Karpas-422 (cell line): ENCODE results near the gene WBP4. TPM values are rescaled to one million over a fixed set of nuclear protein-coding genes. Genes with fewer than 3 reads are reported as not detected.

Experiments used
- DNase-seq: peaks from one replicate; pipeline ENCODE4 v3.0.0-alpha.2; 2015
- H2AFZ ChIP-seq: fragments of 200-600 bp; sonication (generic); 2 replicates; pipeline ENCODE4 v1.6.1; 2014; ENCODE audit warnings: antibody characterized with exemption, low read length, mixed read lengths
- H3K27ac ChIP-seq: fragments of 200-600 bp; sonication (generic); 2 replicates; pipeline ENCODE4 v1.5.1; 2014; ENCODE audit warnings: mild to moderate bottlenecking, low read length, moderate library complexity
- H3K27me3 ChIP-seq: fragments of 200-600 bp; sonication (generic); 2 replicates; pipeline ENCODE4 v1.6.1; 2014; ENCODE audit warnings: low read length, mixed read lengths
- H3K36me3 ChIP-seq: fragments of 200-600 bp; sonication (generic); 2 replicates; pipeline ENCODE4 v1.6.1; 2014; ENCODE audit warnings: low read length, mixed read lengths; ENCODE audit not compliant: insufficient read depth
- H3K4me1 ChIP-seq: fragments of 200-600 bp; sonication (generic); 2 replicates; pipeline ENCODE4 v1.6.1; 2014; ENCODE audit warnings: mild to moderate bottlenecking, low read length, mixed read lengths
- H3K4me2 ChIP-seq: fragments of 200-600 bp; sonication (generic); 2 replicates; pipeline ENCODE4 v1.6.1; 2014; ENCODE audit warnings: low read length, low read depth, mild to moderate bottlenecking; ENCODE audit not compliant: poor library complexity, severe bottlenecking
- H3K4me3 ChIP-seq: fragments of 200-600 bp; sonication (generic); 2 replicates; pipeline ENCODE4 v1.5.1; 2014; ENCODE audit warnings: mild to moderate bottlenecking, antibody characterized with exemption, low read length, mixed read lengths
- H3K79me2 ChIP-seq: fragments of 200-600 bp; sonication (generic); 2 replicates; pipeline ENCODE4 v1.6.1; 2014; ENCODE audit warnings: mild to moderate bottlenecking, low read length, mixed read lengths
- H3K9ac ChIP-seq: fragments of 200-600 bp; sonication (generic); 2 replicates; pipeline ENCODE4 v1.6.0; 2014; ENCODE audit warnings: low read length
- H3K9me2 ChIP-seq: fragments of 200-600 bp; sonication (generic), shearing (Covaris generic); replicated peaks from 2 replicates; pipeline ENCODE4 v1.6.0; 2014; ENCODE audit warnings: mild to moderate bottlenecking, low read length, moderate library complexity; ENCODE audit not compliant: insufficient read depth
- H3K9me3 ChIP-seq: fragments of 300-700, 200-600 bp; sonication (generic); 2 replicates; pipeline ENCODE4 v1.6.1; 2014; ENCODE audit warnings: low read length, mixed read lengths
- H4K20me1 ChIP-seq: fragments of 200-600 bp; sonication (generic); 2 replicates; pipeline ENCODE4 v1.6.1; 2014; ENCODE audit warnings: mild to moderate bottlenecking, antibody characterized with exemption, low read length, low read depth; ENCODE audit not compliant: insufficient read depth
- total RNA-seq: library from RNA; depleted of rRNA; stranded (reverse); fragments of >200 nt; shearing (Covaris generic); gene quantifications from 2 replicates; pipeline ENCODE4 v1.2.3, GENCODE V29; 2014; ENCODE audit warnings: low replicate concordance

The WBP4 gene
- total RNA-seq, 1 experiment from 2014 or later = 4.5 TPM

DNA sequence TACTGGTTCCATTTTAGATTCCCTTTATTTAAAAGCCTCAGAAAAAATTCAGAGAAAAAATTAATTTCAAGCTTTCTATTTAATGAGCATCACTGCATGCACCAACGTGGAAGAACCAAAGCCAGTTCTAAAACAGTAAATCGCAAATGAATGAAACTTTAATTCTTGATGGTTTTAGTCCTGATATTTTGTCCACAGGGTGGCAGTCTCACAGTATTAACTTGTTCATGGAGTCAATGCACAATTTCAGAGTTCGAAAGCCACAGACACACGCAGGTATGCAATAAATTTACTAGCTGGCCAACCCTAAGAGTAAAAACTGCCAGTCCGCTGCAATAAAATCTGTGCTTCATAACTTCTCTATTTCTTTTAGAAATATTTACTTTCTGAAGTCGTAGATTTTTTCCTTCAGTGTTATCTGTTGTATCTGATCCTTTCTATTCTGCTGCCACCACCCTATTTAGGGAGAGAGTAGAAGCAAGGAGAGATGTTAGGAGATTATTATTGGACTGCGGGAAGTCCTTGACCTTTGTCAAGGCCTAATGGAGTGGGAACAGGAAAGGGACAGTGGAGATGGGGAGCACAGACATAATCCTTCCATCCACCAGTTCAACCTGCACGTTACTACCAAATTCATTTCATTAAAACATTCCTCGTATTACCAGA, 7.0 kb upstream of the WBP4 start:
- H3K27ac ChIP-seq = no peak overlapping the region
- no peak overlapping the region for H3K9ac ChIP-seq
- no peak overlapping the region; the same call in 1 of the 2 replicates for H3K4me3 ChIP-seq
- peak; percentile 85 for DNase-seq
- no peaks in the 10 kb centered on the region for H3K9me3 ChIP-seq
- no peaks in the 10 kb centered on the region for H3K79me2 ChIP-seq
- H3K4me2 ChIP-seq = peak overlapping the region; percentile 51
- no peaks in the 10 kb centered on the region for H4K20me1 ChIP-seq
- H3K4me1 ChIP-seq = peaks cover 22% of the 10 kb centered on the region
- 0 out of 2 replicates have a peak overlapping the region, but pooled peaks have one; percentile 23 for H2AFZ ChIP-seq
- no peaks in the 10 kb centered on the region for H3K36me3 ChIP-seq
- H3K9me2 ChIP-seq = no peaks in the 10 kb centered on the region
- no peaks in the 10 kb centered on the region for H3K27me3 ChIP-seq

DNA sequence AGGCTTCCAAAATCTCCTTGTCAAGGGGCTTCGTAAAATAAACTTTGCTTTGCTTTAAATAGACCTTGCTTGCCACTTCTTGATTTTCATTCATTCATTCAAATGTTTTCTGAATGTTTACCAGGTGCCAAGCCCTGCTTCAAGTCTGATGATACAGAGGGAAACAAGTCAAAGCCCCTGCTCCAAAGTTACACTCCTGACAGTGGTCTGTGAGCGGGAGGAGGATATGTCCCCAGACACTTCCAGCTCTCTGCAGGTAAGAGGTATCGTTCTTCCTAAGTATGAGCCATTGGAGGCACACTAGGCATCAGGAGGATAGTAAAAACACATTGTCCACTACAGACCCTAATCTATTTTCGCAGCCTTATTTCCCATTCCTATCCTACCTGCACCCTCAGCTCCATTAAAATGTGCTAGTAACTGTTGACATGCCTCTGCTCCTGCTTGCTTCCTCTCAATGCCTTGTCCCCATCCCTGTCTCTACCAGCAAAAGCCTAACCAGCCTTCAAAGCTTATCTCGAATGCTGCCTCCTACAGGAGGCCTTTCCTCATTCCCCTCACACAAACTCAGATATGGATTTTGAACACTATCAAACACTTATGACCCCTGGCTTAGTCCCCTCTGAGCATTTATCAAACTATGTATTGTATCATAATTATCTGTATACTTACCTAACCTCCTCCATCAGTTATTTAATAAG, 6.2 kb upstream of the WBP4 start:
- H3K9me2 ChIP-seq = no peaks in the 10 kb centered on the region
- H3K4me2 ChIP-seq = peak overlapping the region; percentile 51
- H3K27me3 ChIP-seq = no peaks in the 10 kb centered on the region
- peak; percentile 49 for DNase-seq
- H4K20me1 ChIP-seq = no peaks in the 10 kb centered on the region
- 0 out of 2 replicates have a peak overlapping the region, but pooled peaks have one; percentile 23 for H2AFZ ChIP-seq
- peaks cover 28% of the 10 kb centered on the region for H3K4me1 ChIP-seq
- no peaks in the 10 kb centered on the region for H3K36me3 ChIP-seq
- no peak overlapping the region for H3K27ac ChIP-seq
- no peaks in the 10 kb centered on the region for H3K9me3 ChIP-seq
- H3K79me2 ChIP-seq = no peaks in the 10 kb centered on the region
- no peak overlapping the region for H3K9ac ChIP-seq
- H3K4me3 ChIP-seq = no peak overlapping the region; the same call in 1 of the 2 replicates

DNA sequence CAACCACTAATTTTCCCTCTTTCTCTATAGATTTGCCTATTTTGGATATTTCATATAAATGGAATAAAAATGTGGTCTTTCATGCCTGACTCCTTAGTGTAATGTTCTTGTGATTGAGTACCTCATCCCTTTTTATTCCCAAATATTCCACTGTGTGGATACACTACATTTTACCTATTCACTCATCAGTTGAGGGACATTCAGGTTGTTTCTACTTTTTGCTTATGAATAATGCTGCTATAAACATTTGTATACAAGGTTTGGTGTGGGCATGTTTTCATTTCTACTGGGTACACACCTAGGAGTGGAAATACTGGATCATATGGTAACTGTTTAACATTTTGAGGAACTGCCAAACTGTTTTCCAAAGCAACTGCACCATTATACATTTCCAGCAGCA, 5.1 kb upstream of the WBP4 start:
- Histone ChIP-seq H3K9me2 (no peaks in the 10 kb centered on the region), H3K27ac (no peak overlapping the region), H4K20me1 (no peaks in the 10 kb centered on the region), H3K4me1 (peaks cover 28% of the 10 kb centered on the region), H3K9ac (no peak overlapping the region), H3K9me3 (no peaks in the 10 kb centered on the region), H2AFZ (no peak overlapping the region), H3K79me2 (no peaks in the 10 kb centered on the region), H3K27me3 (no peaks in the 10 kb centered on the region), H3K4me2 (no peak overlapping the region), H3K4me3 (no peak overlapping the region), H3K36me3 (no peaks in the 10 kb centered on the region)
- DNase-seq = no peak

DNA sequence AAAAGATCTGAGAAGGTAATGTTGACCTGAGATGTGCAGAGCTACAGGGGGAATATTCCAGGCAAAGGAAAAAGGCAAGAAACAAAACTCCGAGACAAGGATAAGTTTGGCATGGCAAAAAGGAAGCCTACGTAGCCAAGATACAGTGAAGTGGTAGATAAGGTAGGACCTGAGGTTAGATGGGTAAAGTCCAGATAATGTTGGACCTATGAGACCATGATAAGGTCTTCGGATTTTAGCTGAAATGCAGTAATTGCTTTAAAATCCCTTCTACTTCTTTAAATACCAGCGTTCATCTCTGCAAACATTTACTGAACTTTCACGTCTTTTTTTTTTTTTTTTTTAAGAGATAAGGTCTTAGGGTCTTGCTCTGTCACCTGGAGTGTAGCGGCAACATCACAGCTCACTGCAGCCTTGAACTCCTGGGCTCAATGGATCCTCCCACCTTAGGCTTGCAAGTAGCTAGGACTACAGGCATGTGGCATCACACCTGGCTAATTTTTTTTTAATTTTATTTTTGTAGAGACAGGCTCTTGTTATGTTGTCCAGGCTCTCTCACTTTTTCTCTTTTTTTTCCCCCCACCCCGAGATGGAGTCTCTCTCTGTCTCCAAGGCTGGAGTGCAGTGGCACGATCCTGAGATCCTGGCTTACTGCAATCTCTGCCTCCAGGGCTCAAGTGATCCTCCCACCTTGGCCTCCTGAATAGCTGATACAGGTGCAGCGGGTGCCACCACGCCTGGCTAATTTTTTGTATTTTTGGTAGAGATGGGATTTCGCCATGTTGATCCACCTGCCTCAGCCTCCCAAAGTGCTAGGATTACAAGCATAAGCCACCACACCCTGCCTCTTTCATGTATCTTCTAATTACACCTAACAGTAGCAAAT, 4.2 kb upstream of the WBP4 start:
- Histone ChIP-seq H3K36me3 (no peaks in the 10 kb centered on the region), H3K27me3 (no peaks in the 10 kb centered on the region), H3K9me2 (no peaks in the 10 kb centered on the region), H3K4me1 (peaks cover 29% of the 10 kb centered on the region), H3K27ac (no peak overlapping the region), H3K4me3 (no peak overlapping the region), H3K9me3 (no peaks in the 10 kb centered on the region), H3K79me2 (peaks cover 1% of the 10 kb centered on the region; the same call in 1 of the 2 replicates), H3K4me2 (no peak overlapping the region), H4K20me1 (no peaks in the 10 kb centered on the region), H2AFZ (no peak overlapping the region), H3K9ac (no peak overlapping the region)
- peak; percentile 29 for DNase-seq

DNA sequence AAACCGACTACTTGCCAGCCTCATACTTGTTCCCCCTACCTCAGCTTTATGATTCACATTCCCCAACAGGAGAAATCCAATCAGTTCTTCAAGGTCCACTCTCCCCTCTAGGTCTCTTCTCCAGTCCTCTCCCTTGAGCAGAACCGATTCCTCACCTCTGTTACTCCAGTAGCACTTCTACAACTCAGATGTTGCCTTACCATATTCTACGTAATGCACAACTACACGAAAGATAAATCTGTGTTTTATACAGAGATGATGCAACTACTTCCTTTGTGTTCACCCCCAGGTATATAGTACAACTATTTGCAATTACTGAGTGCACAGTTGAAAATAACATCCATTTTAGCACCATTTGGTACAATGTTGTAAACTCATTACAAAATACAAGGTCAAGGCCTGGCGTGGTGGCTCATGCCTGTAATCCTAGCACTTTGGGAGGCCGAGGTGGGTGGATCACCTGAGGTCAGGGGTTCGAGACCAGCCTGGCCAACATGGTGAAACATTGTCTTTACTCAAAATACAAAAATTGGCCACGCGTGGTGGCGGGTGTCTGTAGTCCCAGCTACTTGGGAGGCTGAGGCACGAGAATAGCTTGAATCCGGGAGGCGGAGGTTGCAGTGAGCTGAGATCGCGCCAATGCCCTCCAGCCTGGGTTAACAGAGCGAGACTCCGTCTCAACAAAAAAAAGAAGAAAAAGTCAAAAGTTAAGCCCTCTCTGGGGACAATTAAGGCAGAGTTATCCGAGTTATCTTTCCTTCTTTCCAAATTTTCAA, 2.8 kb upstream of the WBP4 start:
- H4K20me1 ChIP-seq = no peaks in the 10 kb centered on the region
- H3K9me3 ChIP-seq = no peaks in the 10 kb centered on the region
- H3K9ac ChIP-seq = no peak overlapping the region
- H3K4me1 ChIP-seq = peaks cover 39% of the 10 kb centered on the region
- peak; percentile 41 for DNase-seq
- H3K36me3 ChIP-seq = no peaks in the 10 kb centered on the region
- no peak overlapping the region for H2AFZ ChIP-seq
- peaks cover 15% of the 10 kb centered on the region for H3K79me2 ChIP-seq
- no peaks in the 10 kb centered on the region for H3K9me2 ChIP-seq
- no peaks in the 10 kb centered on the region for H3K27me3 ChIP-seq
- H3K4me2 ChIP-seq = no peak overlapping the region
- H3K27ac ChIP-seq = no peak overlapping the region
- no peak overlapping the region for H3K4me3 ChIP-seq

DNA sequence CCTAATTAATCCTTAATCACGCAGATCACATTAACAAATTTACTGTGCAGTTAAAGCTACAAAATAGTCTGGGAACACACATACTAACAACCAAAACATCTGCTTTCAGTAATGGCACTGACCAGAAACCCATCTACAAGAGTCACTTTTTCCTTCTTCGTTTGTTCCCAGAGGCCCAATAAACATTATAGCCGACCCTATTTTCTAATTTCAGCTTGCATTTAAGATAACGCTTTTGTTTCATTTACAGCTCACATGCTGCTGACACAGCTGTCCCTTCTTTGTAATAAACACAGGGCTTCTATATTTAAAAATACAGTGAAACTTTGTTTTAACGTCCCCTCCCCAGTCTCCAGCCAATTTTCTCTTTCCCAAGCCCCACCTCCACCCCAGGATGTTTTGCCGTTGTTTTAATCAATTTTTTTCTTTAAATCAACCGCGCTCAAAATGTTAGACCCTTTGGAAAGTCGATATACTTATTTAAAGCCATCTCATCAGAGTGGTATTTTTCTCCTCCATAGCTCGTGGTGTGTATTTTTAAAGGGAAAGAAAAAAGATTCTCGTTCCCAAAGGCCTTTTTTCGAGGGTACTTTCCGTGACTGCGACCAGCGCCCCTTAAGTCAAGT, 1.7 kb upstream of the WBP4 start:
- Histone ChIP-seq H3K9me3 (no peaks in the 10 kb centered on the region), H3K79me2 (peaks cover 26% of the 10 kb centered on the region), H4K20me1 (no peaks in the 10 kb centered on the region), H3K27ac (no peak overlapping the region), H3K4me3 (peak overlapping the region; percentile 83), H3K9me2 (no peaks in the 10 kb centered on the region), H3K4me1 (peaks cover 37% of the 10 kb centered on the region), H3K27me3 (no peaks in the 10 kb centered on the region), H3K4me2 (peak overlapping the region; percentile 88), H2AFZ (peak overlapping the region; percentile 89), H3K36me3 (peaks cover 6% of the 10 kb centered on the region; the same call in 1 of the 2 replicates), H3K9ac (peak overlapping the region; percentile 76)
- peak; percentile 45 for DNase-seq

DNA sequence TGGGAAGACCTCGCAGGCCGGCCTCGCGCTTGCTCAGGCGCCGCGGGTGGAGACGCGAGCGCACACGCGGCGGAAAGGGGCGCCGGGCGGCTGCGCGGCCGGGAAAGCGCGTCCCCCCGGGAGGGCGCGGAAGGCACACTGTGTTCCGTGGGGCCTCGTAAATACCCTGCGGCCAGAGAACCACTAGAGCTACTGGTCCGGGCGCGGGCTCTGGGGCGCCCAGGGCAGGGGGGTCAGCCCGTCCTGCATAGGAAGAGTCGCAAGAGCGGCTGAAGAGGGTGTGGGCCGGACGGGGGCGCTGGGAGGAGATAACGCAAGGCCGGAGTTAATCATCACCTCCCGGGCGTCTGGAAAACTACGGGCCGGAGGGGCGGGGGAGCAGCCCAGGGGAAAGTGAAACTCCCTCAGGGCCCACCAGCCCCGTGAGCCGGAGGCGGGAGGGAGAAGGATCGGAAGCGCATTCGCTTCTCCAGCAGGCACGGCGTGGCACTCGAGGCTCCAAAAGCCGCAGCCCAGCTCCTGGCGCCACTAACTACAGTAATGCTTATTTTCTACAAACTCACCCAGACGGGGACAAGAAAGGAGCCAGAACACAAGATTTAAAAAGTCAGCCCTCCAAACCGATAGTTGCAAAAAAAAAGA, 1.1 kb upstream of the WBP4 start:
- Histone ChIP-seq H3K79me2 (peaks cover 27% of the 10 kb centered on the region), H3K9me3 (no peaks in the 10 kb centered on the region), H3K4me3 (peak overlapping the region; percentile 83), H3K9ac (peak overlapping the region; percentile 76), H3K9me2 (no peaks in the 10 kb centered on the region), H2AFZ (peak overlapping the region; percentile 89), H3K4me2 (peak overlapping the region; percentile 88), H3K4me1 (peaks cover 31% of the 10 kb centered on the region), H3K27ac (peak overlapping the region; percentile 58; the same call in 1 of the 2 replicates), H4K20me1 (no peaks in the 10 kb centered on the region), H3K36me3 (peaks cover 6% of the 10 kb centered on the region; the same call in 1 of the 2 replicates), H3K27me3 (no peaks in the 10 kb centered on the region)
- DNase-seq = peak; percentile 82
